OCI-M2 (cell line): Measurements from ENCODE around the gene IL4.

ENCODE experiments used
- DNase-seq: peaks from one replicate; lab custom pipeline; 2025; ENCODE audit not compliant: unreplicated experiment; lab: John Stamatoyannopoulos, UW

The IL4 gene

GRCh38 chr5:132669966-132670882, 3.6 kb upstream of the IL4 start:
- DNase-seq = no peak

- DNase-seq = no peak
Observed at GRCh38 chr5:132671000-132671399, 2.8 kb upstream of the IL4 start.

GRCh38 chr5:132673488-132673887, 301 bp upstream of the IL4 start:
- no peak for DNase-seq

GRCh38 chr5:132674671-132675506, 1.1 kb downstream of the IL4 start:
- no peak for DNase-seq

GRCh38 chr5:132675936-132676689, 2.3 kb downstream of the IL4 start:
- no peak for DNase-seq

- no peak for DNase-seq
Observed at GRCh38 chr5:132677191-132677590, 3.4 kb downstream of the IL4 start.

- DNase-seq = no peak
Observed at GRCh38 chr5:132677682-132678400, 4.1 kb downstream of the IL4 start.

- no peak for DNase-seq
Observed at GRCh38 chr5:132678735-132679134, 4.9 kb downstream of the IL4 start.

GRCh38 chr5:132679166-132679565, 5.4 kb downstream of the IL4 start:
- DNase-seq = no peak

GRCh38 chr5:132679717-132680380, 6.1 kb downstream of the IL4 start:
- no peak for DNase-seq

GRCh38 chr5:132680780-132681475, 7.1 kb downstream of the IL4 start:
- DNase-seq = no peak

- no peak for DNase-seq
Observed at GRCh38 chr5:132681476-132681831, 7.7 kb downstream of the IL4 start.

GRCh38 chr5:132681983-132682382, 8.2 kb downstream of the IL4 start:
- no peak for DNase-seq

GRCh38 chr5:132684491-132684890, 10.7 kb downstream of the IL4 start:
- no peak for DNase-seq

GRCh38 chr5:132684922-132685720, 11.3 kb downstream of the IL4 start:
- DNase-seq = no peak

- DNase-seq = no peak
Observed at GRCh38 chr5:132686193-132686592, 12.4 kb downstream of the IL4 start.

GRCh38 chr5:132687995-132688394, 14.2 kb downstream of the IL4 start:
- no peak for DNase-seq

- no peak for DNase-seq
Observed at GRCh38 chr5:132688536-132689339, 14.9 kb downstream of the IL4 start.
